Embryonic facial prominence (tissue), 1 donor: Measurements from ENCODE around the gene TIAM1.

Experiments used
- DNase-seq: peaks from one replicate; pipeline ENCODE4 v3.0.0-alpha.2; 2016; ENCODE audit errors: extremely low spot score

The TIAM1 gene

DNA sequence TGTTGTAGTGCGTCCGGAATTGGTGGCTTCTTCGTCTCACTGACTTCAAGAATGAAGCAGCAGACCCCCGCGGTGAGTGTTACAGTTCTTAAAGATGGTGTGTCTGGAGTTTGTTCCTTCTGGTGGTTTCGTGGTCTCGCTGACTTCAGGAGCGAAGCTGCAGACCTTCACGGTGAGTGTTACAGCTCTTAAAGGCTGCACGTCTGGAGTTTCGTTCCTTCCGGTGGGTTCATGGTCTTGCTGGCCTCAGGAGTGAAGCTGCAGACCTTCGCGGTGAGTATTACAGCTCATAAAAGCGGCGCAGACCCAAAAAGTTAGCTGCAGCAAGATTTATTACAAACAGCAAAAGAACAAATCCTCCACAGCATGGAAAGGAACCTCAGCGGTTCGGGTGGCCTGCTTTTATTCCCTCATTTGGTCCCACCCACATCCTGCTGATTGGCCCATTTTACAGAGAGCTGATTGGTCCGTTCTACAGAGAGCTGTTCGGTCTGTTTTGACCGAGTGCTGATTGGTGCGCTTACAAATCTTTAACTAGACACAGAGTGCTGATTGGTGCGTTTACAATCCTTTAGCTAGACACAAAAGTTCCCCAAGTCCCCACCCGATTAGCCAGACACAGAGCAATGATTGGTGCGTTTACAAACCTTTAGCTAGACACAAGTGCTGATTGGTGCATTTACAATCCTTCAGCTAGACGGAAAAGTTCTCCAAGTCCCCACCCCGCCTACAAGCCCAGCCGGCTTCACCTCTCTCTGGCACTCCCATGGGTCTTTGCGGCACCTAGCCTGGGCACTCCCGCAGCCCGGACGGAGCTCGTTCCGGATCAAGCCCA lies 256.2 kb downstream of the TIAM1 start:
- DNase-seq = no peak

DNA sequence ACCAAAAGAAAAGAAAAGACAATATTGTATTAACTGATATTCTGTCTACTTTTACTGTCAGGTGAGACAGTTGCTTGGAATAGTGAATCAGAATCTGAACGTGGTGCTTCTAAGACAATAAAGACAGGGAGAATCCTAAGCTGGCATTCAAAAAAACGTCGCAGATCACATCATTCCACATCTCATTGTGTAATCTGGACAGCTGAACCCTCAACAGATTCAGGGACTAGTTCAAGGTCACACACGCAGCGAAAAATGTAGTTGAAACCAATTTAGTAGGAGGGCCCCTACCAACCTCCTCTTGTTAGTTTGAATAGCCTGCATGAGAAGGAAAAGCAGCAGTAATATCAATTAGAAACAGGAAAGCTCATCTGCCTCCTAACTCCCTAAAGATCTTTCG lies 259.4 kb downstream of the TIAM1 start:
- no peak for DNase-seq

DNA sequence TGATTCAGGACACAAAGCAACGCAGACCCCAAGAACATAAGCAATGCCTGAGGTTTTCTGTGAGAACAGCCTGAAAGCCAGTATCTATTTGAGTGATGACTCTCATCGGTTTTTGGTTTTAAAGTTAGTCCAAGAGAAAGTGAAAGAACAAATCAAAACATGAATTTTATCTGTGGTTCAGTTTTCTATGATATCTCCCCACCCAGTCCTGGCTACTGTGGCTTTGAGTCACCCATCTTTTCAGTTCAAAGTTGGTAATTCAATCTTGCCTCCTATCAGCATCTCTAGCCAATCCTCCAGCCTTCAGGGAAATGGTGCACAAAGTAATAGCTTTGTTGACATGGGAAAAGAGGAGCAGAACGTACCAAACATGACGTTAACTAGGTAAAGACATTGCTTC lies 265.3 kb downstream of the TIAM1 start:
- no peak for DNase-seq

DNA sequence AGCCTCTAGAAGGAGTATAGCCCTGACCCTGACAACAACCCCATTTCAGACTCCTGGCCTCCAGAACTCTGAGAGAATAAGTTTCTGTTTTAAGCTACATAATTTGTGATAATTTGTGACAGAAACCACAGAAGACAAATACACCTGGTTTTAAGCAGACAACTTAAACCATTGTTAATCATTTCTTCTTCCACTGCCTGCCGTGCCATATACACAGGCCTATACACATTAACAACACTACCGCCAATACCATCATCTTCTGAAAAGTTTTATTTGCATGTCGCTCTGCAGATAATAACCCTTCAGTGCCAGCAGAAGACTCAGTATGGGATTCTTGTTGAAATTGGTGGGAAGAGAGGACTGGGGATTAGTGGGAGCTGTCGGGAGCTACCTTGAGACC lies 265.8 kb downstream of the TIAM1 start:
- no peak for DNase-seq

DNA sequence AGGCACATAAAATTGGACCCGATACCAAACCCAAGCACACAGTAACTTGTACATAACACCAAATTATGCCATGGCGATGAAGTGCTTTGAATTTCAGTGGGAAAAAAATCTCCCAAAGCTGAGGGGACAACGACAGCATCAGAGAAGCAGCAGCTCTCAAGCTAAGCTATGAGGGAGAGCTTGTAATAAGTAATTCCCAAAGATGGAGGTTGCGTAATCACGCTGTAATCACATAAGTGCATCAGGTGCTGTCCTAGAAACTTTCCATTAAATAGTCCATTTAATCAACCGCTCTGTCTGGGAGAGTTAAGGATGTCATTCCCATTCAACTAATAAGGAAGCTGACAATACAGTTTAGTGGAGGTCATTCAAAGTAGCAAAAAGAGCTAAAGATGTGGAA lies 268.2 kb downstream of the TIAM1 start:
- no peak for DNase-seq

DNA sequence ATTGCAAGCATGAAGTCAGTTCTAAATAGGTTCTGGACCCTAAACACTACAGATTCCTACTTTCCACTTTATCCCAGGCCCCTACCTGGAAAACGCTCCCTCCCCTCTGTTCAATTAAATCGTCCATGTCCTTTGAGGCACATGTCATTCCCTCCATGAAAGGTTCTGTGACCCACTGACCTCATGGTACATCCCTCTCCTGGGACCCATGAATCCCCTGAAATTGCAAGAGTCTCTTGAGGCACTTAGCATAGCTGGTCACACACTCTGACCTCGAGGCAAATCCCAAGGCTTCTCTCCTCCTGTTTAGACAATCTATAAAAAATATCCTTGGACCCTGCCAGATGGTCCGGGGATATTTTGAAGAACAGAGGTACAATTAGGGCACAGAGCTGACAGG lies 271.5 kb downstream of the TIAM1 start:
- no peak for DNase-seq
